ENCODE results near the gene FBN3.

FBN3 gene

DNA sequence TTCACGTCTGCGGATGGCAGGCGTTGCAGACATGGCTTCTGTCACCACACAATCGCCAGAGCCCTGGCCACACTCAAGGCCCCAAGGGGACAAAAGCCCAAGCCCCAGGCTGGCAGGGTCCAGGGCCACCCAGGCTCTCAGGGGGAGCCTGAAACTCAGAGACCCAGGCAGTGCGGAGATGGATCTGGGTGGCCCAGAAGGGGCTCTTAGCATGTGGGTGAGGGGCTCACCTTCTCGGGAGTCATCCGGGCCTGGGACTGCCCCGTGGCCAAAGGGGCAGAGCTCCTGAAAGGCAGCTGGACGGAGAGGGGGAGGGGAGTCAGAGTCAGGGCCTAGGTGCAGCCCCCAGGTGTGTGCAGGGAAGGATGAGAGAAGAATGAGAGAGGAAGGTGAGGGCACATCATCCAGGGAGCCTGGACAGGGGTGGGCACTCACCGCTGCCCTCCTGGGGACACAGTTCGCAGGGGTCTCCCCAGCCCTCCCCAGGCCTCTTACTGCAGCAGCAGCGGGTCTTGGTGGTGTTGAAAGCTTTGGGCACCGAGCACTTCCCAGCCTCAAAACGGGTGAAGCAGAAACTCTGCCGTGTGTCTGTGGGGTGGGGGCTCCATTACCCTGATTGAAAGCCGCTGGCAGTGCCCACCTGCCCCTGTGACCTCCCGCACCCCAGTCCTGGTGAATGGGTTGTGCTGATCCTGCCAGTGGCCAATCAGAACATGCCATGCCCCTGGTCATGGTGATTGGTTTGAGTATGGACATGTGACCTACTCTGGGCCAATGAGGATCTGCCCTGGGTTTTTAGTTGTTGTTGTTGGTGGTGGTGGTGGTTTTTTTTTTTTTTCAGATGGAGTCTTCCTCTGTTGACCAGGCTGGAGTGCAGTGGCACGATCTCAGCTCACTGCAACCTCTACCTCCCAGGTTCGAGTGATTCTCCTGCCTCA, 59.5 kb downstream of the FBN3 start:
- DNase-seq (ENCODE audit: low spot score): no peak

DNA sequence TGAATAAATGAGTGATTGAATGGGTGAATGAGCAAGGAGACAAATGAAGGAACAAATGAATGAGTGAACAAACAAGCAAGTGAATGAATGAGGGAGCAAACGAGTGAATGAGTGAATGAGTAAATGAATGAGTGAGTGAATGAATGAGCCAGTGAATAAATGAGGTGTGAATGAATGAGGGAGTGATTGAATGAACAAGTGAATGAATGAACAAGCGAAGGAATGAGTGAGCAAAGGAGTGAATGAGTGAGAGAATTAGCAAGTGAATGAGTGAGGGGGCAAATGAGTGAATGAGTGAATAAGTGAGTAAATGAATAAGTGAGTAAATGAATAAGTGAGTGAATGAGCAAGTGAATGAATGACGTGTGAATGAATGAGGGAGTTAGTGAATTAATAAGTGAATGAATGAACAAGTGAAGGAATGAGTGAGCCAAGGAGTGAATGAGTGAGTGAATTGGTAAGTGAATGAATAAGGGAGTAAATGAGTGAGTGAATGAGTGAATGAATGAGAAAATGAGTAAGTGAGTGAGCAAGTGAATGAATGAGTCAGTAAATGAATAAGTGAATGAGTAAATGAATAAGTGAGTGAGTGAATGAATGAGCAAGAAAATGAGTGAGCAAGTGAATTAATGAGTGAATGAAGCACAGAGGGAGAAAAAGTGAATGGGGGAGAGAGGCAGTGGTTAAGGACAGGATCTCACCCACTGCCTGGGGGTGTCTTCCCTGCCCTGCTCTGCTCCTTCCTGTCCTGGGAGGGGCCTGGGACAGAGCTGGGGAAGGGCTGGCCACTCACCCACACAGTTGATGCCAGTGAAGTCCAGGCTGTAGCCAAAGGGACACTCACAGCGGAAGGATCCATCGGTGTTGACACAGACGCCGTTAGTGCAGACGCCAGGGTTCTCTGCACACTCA, 60.4 kb downstream of the FBN3 start:
- DNase-seq (ENCODE audit: low spot score): no peak

DNA sequence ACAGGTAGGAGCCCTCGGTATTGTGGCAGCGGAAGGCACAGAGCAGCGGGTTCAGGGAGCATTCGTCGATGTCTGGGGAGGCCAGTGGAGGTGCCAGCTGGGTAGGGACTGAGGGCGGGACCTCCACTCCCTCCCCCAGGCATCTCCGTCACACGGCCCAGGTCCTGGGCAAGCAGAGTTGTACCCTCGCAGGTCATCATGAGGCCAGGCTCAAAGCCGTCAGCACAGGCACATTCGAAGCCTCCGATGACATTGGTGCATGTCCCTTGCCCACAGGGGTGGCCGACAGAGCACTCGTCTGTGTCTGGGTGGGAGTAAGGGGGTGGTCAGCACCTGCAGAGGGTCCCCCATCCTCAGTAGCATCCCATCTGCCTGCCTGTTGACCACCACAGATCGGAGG, 61.5 kb downstream of the FBN3 start:
- DNase-seq (ENCODE audit: low spot score): no peak

DNA sequence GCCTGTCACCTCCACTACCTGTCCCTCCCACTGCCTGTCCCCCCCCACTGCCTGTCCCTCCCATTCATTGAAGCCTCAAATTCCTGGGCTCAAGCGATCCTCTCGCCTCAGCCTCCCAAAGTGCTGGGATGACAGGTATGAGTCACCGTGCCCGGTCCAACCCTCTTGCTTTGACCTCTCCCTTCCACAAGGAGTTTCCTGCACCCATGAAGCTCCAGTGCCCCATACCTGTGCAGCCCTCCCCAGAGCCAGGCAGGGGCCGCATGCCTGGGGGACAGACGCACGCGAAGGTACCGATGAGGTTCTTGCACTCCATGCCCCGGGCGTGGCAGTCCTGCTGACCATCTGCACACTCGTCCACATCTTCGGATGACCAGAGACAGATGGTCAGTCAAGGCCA, 62.5 kb downstream of the FBN3 start:
- no peak for DNase-seq (ENCODE audit: low spot score)

DNA sequence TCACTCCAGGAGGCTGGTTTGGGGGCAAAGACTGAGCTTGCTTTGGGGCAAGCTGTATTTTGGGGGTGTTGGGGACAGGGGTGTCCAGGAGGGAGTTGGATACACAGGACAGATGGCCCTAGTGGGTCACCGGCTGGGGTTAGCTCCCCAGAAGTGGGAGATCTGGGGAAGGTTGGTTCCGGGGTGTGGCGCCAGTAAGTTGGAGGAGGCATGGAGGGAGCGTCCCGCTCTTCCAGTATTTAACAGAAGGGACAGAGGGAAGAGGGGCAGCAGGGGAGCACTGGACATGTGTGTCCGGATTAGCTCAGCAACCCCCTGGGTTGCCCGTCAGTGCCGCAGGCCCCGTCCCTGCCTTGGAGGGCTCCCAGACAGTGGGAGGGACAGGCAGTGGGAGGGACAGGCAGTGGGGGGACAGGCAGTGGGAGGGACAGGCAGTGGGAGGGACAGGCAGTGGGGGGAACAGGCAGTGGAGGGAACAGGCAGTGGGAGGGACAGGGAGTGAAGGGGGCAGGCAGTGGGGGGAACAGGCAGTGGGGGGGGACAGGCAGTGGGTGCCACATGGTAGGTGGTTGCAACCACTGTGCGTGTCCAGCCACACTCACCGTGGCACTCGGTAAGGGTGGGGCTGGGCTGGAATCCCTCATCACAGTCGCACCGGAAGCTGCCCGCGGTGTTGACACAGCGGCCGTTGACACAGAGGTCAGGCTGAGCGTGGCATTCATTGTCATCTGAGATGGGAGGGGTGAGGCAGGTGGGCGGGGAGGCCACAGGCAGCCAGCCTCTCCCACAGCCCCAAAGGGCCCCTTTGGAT, 63.6 kb downstream of the FBN3 start:
- no peak for DNase-seq (ENCODE audit: low spot score)

DNA sequence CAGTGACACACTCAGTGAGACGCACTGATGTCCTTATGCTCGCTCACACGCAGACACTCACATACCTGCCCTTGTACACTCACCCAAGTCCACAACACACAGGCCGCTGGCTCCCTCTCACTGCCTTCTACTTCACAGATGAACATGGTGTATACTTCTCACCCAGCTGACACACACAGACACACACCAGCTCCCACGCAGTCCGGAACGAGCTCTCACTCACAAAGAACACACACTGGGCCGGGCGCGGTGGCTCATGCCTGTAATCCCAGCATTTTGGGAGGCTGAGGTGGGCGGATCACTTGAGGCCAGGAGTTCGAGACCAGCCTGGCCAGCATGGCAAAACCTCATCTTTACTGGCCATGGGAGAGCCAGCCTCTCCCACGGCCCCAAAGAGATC, 65.2 kb downstream of the FBN3 start:
- no peak for DNase-seq (ENCODE audit: low spot score)

DNA sequence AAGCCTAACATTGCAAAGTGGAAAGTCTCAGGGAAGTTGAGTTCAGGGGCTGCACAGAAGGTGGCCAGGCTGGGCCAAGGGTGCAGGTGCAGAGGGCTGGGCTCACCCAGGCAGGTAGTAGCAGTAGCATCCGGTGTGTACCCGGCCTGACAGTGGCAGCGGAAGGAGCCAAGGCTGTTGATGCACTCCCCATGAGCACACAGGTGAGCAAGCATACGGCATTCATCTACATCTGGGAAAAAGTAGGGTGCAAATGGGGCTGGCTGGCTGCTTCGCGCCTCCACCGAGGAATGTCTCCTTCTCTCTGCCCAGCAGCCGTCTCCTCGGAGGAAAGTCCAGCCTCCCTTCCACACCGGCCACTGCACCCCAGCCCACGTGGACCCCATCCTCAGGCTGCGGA, 66.3 kb downstream of the FBN3 start:
- no peak for DNase-seq (ENCODE audit: low spot score)

DNA sequence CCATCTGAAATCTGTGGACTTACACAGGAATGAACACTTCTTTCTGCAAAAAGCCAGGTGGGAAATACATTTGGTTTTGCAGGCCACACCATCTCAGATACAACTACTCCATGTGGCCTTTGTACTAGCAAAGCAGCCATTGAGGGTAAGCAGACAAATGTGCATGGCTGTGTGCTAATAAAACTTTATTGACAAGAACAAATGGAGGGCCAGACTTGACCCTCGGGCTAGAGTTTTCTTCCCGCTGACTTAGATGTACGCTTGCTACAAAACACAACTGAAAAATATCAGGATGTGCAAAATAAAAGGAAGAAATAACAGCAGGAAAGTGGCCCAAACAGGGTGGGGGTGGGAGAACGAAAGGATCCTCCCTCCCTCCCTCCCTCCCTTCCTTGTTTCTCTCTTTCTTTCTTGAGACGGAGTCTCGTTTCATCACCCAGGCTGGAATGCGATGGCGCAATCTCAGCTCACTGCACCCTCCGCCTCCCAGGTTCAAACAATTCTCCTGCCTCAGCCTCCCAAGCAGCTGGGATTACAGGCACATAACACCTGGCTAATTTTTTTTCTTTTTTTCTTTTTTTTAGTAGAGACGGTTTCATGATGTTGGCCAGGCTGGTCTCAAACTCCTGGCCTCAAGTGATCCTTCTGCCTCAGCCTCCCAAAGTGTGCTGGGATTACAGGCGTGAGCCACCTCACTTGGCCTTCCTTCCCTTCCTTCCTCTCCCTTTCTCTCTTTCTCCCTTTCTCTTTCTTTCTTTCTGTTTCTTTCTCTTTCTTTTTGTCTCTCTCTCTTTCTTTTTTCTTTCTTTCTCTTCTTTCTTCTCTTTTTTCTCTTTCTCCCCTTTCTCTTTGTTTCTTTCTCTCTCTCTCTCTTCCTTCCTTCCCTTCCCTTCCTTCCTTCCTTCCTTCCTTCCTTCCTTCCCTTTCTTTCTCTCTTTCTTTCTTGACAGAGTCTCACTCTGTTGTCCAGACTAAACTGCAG, 67.5 kb downstream of the FBN3 start:
- DNase-seq (ENCODE audit: low spot score): no peak

DNA sequence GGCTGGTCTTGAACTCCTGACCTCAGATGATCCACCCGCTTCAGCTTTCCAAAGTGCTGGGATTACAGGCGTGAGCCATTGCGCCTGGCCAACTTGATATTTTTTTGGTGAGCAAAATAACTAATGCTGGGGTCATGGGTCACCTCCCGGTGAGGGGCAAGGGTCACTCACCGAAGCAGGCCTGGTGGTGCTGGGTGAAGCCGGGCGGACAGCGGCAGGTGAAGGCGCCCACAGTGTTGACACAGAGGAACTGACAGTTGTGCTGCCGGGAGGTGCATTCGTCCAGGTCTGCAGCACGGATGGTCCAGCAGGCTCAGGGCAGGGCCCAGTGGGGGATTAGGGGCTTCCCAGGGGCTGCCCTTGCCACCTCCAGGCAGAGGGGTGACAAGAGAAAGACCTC, 68.6 kb downstream of the FBN3 start:
- no peak for DNase-seq (ENCODE audit: low spot score)

DNA sequence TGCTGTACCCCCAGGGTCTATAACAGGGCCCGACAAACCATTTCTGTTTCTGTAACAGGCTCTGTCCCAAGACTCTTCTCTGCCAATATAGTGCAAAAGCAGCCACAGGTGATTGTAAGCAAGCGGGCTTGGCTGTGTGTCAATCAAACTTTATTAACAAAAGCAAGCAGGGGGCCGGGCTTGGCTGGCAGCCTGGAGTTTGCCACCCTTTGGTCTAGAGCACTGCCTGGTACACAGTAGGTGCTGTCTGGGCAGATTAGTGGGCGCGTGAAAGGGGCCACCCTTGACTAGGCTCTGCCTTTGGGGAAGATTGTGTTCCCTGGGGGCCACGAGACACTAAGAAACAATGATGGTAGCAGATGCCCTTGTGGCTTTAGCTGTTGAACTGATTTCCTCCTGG, 69.4 kb downstream of the FBN3 start:
- no peak for DNase-seq (ENCODE audit: low spot score)

DNA sequence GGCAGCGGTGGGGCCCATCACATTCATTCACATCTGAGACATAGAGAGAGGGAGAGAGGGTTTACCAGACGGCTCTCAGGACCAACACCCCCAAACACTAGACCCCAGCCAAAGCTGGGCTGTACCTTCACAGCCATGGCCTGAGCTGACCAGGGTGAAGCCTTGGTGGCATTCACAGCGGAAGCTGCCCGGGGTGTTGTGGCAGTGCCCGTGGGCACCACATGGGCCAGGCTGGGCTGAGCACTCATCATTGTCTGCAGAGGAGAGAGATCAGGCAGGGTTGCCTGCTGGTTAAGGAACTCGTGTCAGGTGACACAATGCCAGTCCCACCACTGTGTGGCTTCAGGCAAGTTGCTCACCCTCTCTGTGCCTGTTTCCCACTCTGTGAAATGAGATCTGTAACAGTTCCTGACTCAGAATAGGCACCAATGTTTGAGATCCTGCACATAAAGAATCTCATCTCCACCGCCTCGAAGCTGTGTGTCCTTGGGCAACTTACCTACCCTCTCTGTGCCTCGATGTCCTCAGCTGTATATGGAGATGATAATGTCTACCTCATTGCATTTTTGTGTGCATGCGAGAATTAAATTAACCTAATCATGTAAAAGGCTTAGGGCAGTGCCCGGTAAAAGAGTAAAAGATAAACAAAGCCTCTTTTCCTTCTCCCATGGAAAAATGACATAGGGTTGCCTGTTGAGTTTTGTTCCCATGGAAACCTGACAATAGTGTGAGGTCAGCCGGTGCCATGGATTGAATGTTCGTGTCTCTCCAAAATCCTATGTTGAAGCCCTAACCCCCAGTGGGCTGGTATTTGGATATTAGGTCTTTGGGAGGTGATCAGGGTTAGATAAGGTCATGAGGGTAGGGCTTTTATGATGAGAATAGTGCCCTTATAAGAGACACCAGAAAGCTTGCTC, 74.0 kb downstream of the FBN3 start:
- no peak for DNase-seq (ENCODE audit: low spot score)

DNA sequence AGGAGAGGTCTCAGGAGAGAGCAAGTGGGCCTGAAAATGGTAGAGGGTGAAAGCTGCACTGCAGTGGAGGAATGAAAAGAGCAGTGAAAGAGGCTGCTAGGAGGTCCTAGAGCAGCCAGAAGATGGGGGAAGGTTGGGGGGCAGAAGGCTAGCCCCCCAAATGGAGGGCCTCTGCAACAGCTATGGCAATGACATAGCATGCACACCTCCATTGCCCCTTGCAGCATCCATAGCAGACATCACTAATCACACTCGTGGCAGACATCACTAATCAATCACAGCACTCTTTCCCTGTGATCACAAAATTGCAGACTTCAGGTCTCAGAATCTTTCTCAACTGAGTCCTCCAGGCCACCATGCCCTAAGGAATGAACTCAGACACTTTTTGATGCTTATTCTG, 74.9 kb downstream of the FBN3 start:
- no peak for DNase-seq (ENCODE audit: low spot score)

DNA sequence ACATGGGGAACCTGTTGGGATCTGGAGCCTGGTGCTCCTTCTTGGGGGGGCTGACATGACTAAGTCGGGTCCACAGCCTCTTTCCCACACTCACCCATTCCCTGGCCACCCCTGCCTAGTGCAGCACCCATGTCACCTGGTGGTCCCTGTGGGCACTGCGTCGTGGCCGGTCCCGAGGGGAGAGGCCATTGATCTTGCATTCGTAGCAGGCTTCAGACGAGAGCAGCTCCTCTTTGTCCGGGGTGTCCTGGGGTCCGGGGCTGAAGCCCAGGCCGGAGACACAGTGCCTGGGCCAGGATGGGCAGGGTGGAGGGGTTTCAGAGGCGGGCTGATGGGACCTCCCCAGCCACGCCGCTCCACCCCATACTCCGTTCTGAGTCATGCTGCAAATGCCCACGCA, 77.5 kb downstream of the FBN3 start:
- DNase-seq (ENCODE audit: low spot score): no peak

DNA sequence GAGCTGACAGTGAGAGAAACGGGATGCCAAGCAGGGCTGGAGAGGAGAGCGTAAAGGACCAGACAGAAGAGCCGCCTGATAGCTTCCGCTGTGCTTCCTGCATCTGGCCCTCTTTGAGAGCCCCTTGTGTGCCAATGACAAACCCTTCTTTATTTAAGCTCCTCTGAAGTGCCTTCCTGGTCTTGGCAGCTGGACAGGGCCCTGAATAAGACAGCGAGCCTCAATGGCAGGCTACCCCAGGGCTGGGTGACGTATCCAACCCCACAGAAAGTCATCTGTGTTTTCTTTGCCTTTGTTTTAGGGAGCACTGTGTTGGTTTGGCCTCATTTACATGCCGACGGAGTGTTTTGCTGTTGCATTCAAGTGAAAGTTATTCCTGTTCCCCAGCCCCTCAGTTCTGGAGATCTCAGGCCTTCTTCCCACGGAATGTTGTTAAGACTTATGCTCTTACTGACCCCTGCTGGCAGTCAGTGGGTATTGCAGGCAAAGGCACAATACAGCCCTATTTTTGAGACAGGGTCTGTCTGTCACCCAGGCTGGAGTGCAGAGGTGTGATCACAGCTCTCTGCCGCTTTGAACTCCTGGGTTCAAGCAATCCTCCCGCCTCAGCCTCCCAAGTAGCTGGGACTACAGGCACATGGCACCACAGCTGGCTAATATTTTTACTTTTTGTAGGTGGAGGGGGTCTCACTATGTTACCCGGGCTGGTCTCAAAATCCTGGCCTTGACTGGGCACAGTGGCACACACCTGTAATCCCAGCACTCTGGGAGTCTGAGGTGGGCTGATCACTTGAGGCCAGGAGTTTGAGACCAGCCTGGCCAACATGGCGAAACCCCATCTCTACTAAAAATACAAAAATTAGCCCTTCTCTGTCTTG, 80.1 kb downstream of the FBN3 start:
- DNase-seq (ENCODE audit: low spot score): no peak

DNA sequence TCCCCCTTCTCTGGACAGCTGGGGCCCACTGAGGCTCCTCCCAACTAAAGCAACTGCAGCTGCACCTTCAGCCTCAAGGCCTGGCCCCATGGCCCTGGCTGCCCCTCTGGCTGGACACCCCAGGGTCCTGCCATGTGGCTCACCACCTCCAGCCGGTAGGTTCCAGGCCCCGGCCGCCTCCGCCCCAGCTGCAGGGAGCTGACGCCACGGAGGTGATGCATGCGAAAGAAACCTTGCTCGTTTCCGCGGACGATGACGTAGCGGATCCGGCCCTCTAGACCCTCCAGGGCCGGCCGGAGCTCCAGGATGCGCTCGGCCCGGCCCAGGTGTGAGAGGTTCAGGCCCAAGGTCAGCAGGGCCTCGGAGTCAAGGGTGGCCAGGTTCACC, 83.5 kb downstream of the FBN3 start:
- no peak for DNase-seq (ENCODE audit: low spot score)

DNA sequence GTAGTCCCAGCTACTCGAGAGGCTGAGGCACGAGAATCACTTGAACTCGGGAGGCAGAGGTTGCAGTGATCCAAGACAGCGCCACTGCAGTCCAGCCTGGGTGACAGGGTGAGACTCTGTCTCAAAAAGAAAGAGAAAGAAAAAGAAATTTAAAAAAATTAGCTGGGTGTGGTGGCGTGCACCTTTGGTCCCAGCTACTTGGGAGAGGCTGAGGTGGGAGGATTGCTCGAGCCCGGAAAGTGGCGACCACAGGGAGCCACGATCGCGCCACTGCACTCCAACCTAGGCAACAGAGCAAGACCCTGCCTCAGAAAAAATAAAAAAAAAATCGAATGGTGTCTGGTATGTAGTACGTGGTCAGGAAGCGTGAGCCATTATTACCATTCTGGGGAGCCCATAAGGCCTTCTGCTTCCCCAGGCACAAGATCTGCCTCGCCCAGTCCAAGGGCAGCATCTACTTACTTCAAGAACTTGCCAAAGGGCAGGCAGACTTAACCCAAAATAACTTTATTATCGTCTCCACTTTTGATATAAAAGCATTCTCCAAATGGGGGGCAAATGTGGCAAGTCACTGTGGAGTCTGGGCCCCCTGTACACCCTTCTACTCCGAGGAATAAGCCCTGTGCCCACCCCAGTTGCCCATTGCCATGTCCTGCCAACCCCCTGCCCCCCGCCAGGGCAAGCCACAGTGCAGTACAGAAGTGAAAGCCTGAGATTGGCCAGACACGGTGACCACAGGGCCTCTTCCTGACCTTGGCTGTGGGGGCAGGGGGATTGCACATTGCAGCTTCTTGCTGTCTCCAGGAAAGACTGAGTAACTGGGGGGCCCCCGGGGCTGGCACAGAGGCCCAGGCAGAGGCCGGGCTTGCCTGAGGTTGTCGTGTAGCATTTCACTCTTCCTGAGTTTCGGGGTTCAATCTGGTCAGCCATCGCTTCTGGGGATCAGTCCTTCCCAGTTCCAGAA, 84.2 kb downstream of the FBN3 start:
- no peak for DNase-seq (ENCODE audit: low spot score)

DNA sequence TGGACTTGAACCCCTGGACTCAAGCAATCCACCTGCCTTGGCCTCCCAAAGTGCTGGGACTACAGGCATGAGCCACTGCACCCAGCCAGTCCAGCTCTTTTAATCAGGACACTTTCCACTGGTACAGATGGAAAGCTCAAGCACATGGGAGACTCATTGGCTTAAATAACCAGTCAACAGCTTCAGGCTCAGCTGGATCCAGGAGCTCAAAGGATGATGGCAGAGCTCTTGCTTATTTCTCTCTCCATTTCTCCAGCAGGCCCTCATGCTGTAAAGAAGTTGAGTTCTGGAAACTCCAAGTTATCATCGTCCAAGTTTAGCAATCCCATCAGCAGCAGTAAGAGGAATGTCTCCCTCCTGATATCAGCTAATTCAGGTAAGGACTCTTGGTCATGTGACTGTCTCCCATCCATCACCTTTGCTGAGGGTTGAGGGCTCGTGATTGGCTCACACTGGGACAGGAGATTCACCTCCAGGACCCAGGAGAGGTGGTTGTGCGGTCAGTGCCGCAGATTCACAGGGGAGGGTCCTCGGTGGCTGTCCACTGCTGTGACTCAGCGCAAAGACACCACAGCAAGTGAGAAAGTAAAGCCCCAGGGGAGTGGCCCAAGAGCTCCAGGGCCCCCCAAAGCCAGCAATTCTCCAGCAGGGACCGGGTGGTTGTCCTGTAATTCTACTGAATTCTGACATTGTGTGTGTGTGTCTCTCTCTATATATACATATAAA, 91.7 kb downstream of the FBN3 start:
- no peak for DNase-seq (ENCODE audit: low spot score)
